SK-N-SH (cell line): Measurements from ENCODE around the gene TSPAN14. TPM values are rescaled to one million over a fixed set of nuclear protein-coding genes. Genes with fewer than 3 reads are reported as not detected.

Source experiments
- CTCF ChIA-PET: fragments of 300-600, 350-600 bp; formaldehyde crosslinking; extraction: SDS; loops from one replicate; lab custom pipeline; 2021; lab: Yijun Ruan, JAX
- POLR2A ChIA-PET: fragments of 350-600 bp; sonication (Branson Sonifier 250); formaldehyde crosslinking; extraction: SDS; loops from one replicate; lab custom pipeline; 2020; ENCODE audit warnings: antibody characterized with exemption, inconsistent platforms; lab: Yijun Ruan, JAX
- DNase-seq: peaks from one replicate; pipeline ENCODE4 v3.0.0; 2012
- H2AFZ ChIP-seq: fragments of 200-600 bp; sonication (generic); 2 replicates; pipeline ENCODE4 v1.8.1; 2016; ENCODE audit warnings: antibody characterized with exemption, mild to moderate bottlenecking, low read depth
- H3F3A ChIP-seq: fragments of 200-600 bp; sonication (generic); replicated peaks from 2 replicates; pipeline ENCODE3; 2016; ENCODE audit warnings: antibody characterized with exemption, mild to moderate bottlenecking; ENCODE audit not compliant: insufficient read depth
- H3K27ac ChIP-seq, 2 experiments: fragments of 200-500 bp in 1 of 2; fragments of 200-600 bp in 1 of 2; sonication (Bioruptor generic) in 1 of 2; sonication (generic), shearing (Covaris generic) in 1 of 2; 2 replicates each; pipeline versions ENCODE4 v1.5.1 to v1.6.1; 2014 to 2016; ENCODE audit warnings: low read depth in 2 of 2, inconsistent platforms in 1 of 2, low read length in 1 of 2, mild to moderate bottlenecking in 1 of 2, mixed read lengths in 1 of 2
- H3K27me3 ChIP-seq: fragments of 200-600 bp; sonication (generic), shearing (Covaris generic); 2 replicates; pipeline ENCODE4 v1.6.1; 2016; ENCODE audit warnings: mixed run types; ENCODE audit not compliant: insufficient read depth
- H3K36me3 ChIP-seq, 2 experiments: fragments of 200-500 bp in 1 of 2; fragments of 200-600 bp in 1 of 2; sonication (Bioruptor generic) in 1 of 2; sonication (generic) in 1 of 2; replicated peaks in 1 of 2; 2 replicates each; pipeline versions ENCODE3 to v1.5.1; 2014 to 2016; ENCODE audit warnings: low read length in 1 of 2, mild to moderate bottlenecking in 1 of 2; ENCODE audit not compliant: insufficient read depth in 2 of 2, control insufficient read depth in 1 of 2
- H3K4me1 ChIP-seq, 2 experiments: fragments of 200-500 bp in 1 of 2; fragments of 200-600 bp in 1 of 2; sonication (Bioruptor generic) in 1 of 2; sonication (generic), shearing (Covaris generic) in 1 of 2; 2 replicates each; pipeline versions ENCODE4 v1.5.1 to v1.6.1; 2014 to 2016; ENCODE audit warnings: low read depth in 1 of 2, low read length in 1 of 2, mixed run types in 1 of 2; ENCODE audit not compliant: insufficient read depth in 2 of 2, control insufficient read depth in 1 of 2
- H3K4me2 ChIP-seq: fragments of 200-600 bp; sonication (generic), shearing (Covaris generic); 2 replicates; pipeline ENCODE4 v1.6.1; 2017; ENCODE audit warnings: mixed run types
- H3K4me3 ChIP-seq, 2 experiments: fragments of 200-500 bp in 1 of 2; fragments of 200-600 bp in 1 of 2; sonication (Bioruptor generic) in 1 of 2; sonication (generic), shearing (Covaris generic) in 1 of 2; 2 replicates each; pipeline versions ENCODE4 v1.5.1 to v1.8.1; 2014 to 2016; ENCODE audit warnings: low read depth in 2 of 2, inconsistent platforms in 1 of 2, low read length in 1 of 2, mild to moderate bottlenecking in 1 of 2, mixed read lengths in 1 of 2, moderate library complexity in 1 of 2
- H3K79me2 ChIP-seq: fragments of 200-600 bp; sonication (generic); 2 replicates; pipeline ENCODE4 v1.8.1; 2017; ENCODE audit warnings: mild to moderate bottlenecking; ENCODE audit not compliant: insufficient read depth
- H3K9ac ChIP-seq: fragments of 200-600 bp; sonication (generic); 2 replicates; pipeline ENCODE4 v1.6.1; 2017; ENCODE audit warnings: mixed run types
- H3K9me2 ChIP-seq: fragments of 200-600 bp; sonication (generic); 2 replicates; pipeline ENCODE4 v1.6.1; 2017; ENCODE audit warnings: mixed run types
- H3K9me3 ChIP-seq: fragments of 200-600 bp; sonication (generic); 2 replicates; pipeline ENCODE4 v1.6.1; 2017; ENCODE audit warnings: mixed run types, mild to moderate bottlenecking, moderate library complexity
- H4K20me1 ChIP-seq: fragments of 200-600 bp; sonication (generic); 2 replicates; pipeline ENCODE4 v1.6.1; 2017; ENCODE audit warnings: mild to moderate bottlenecking, mixed run types; ENCODE audit not compliant: insufficient read depth
- FOXJ3 ChIP-seq: sonication (generic); formaldehyde crosslinking; IDR thresholded peaks from 2 replicates; pipeline ENCODE4 v1.5.1; 2020; ENCODE audit warnings: mild to moderate bottlenecking, missing genetic modification reagents
- IRF3 ChIP-seq: fragments of 150-350 bp; IDR thresholded peaks from 2 replicates; pipeline ENCODE4 v1.6.1; 2016; ENCODE audit warnings: mild to moderate bottlenecking, low read depth, low read length
- RAD21 ChIP-seq: IDR thresholded peaks from 2 replicates; pipeline ENCODE4 v1.6.1; 2012; ENCODE audit warnings: mild to moderate bottlenecking, low read length
- RXRA ChIP-seq: IDR thresholded peaks from 2 replicates; pipeline ENCODE4 v1.4.0; 2012; ENCODE audit warnings: low read depth, mild to moderate bottlenecking, borderline replicate concordance
- USF2 ChIP-seq: fragments of 150-350 bp; IDR thresholded peaks from 2 replicates; pipeline ENCODE4 v1.6.1; 2017; ENCODE audit warnings: antibody characterized with exemption, low read length, low read depth, borderline replicate concordance
- YY1 ChIP-seq: IDR thresholded peaks from 2 replicates; pipeline ENCODE4 v1.4.0; 2012; ENCODE audit warnings: low read depth, mild to moderate bottlenecking
- ZBTB33 ChIP-seq: IDR thresholded peaks from 2 replicates; pipeline ENCODE4 v1.4.0; 2012; ENCODE audit warnings: low read depth, borderline replicate concordance
- WGBS: methylation state at CpG from one replicate; pipeline ENCODE4 v1.1.6; 2017; ENCODE audit warnings: low lambda C conversion rate; 5-methylcytosine and 5-hydroxymethylcytosine counted together
- polyA plus RNA-seq, 3 experiments: library from polyadenylated mRNA; depleted of rRNA; stranded (reverse); fragments of >200 nt; gene quantifications; 2 replicates each; pipeline ENCODE4 v1.2.3, GENCODE V29; 2012

The TSPAN14 gene
- polyA plus RNA-seq, 1 of the 3 experiments (the other 2 are of a cell fraction) = 78.1 TPM

- no peaks in the 10 kb centered on the region; the same call in 1 of the 2 replicates for H4K20me1 ChIP-seq
- peak overlapping the region in 1 of 2 experiments; percentile 92; a peak in 2 of 4 replicates for H3K27ac ChIP-seq
- peaks cover 81% of the 10 kb centered on the region for H3K79me2 ChIP-seq
- TF ChIP-seq YY1 (no peak), ZBTB33 (no peak), RAD21 (peak; percentile 15; the same call in 1 of the 2 replicates), RXRA (no peak)
- TF ChIP-seq, all 33 proteins: peak for 1
- H3K36me3 ChIP-seq = peaks cover 0 to 4% of the 10 kb centered on the region in 2 experiments
- peaks cover 21 to 69% of the 10 kb centered on the region in 2 experiments; a peak in 3 of 4 replicates for H3K4me1 ChIP-seq
- CTCF ChIA-PET = interaction anchor here (0.6 to 21.2 kb wide), 16 partner anchors 11 to 420 kb away, joined by 3 to 602 read pairs (median 16); partner anchors contain the start of gene TSPAN14
- no peak overlapping the region for H3K9ac ChIP-seq
- WGBS = 92% methylated on average over 7 of the region's 7 CpGs
- DNase-seq = peak; percentile 75
- no peaks in the 10 kb centered on the region for H3K9me3 ChIP-seq
- H2AFZ ChIP-seq = no peak overlapping the region
- H3F3A ChIP-seq = peaks cover 40% of the 10 kb centered on the region
- H3K4me3 ChIP-seq = no peak overlapping the region
- H3K9me2 ChIP-seq = no peaks in the 10 kb centered on the region
- no peaks in the 10 kb centered on the region for H3K27me3 ChIP-seq
- POLR2A ChIA-PET = interaction anchor here (1.8 kb wide), 1 partner anchor 96 kb away, joined by 6 read pairs; the partner anchor contains the start of gene PRXL2A
- H3K4me2 ChIP-seq = no peak overlapping the region
Measured at GRCh38 chr10:80504158-80504811, 50.2 kb downstream of the TSPAN14 start.

- Histone ChIP-seq H3K9me2 (no peaks in the 10 kb centered on the region), H4K20me1 (no peaks in the 10 kb centered on the region; the same call in 1 of the 2 replicates), H3K9ac (peak overlapping the region; percentile 59), H3K27ac (peak overlapping the region in 1 of 2 experiments; percentile 92; a peak in 2 of 4 replicates), H2AFZ (no peak overlapping the region), H3K4me1 (peaks cover 18 to 67% of the 10 kb centered on the region in 2 experiments; a peak in 3 of 4 replicates), H3K36me3 (peaks cover 0 to 4% of the 10 kb centered on the region in 2 experiments), H3K27me3 (no peaks in the 10 kb centered on the region), H3K4me3 (0 out of 4 replicates have a peak overlapping the region, but pooled peaks of 1 of the 2 experiments have one; percentile 27), H3K79me2 (peaks cover 77% of the 10 kb centered on the region), H3K4me2 (peak overlapping the region; percentile 43; the same call in 1 of the 2 replicates), H3K9me3 (no peaks in the 10 kb centered on the region), H3F3A (peaks cover 38% of the 10 kb centered on the region)
- TF ChIP-seq IRF3 (no peak), USF2 (no peak), FOXJ3 (CRISPR knock-in tag) (no peak), RAD21 (no peak)
- ChIA-PET CTCF (interaction anchor here (0.6 to 21.2 kb wide), 48 partner anchors 8 to 1104 kb away, joined by 3 to 602 read pairs (median 6); partner anchors contain the start of genes PRXL2A and TSPAN14), POLR2A (interaction anchor here (1.2 to 1.7 kb wide), 2 partner anchors 61 to 122 kb away, joined by 4 to 9 read pairs; no protein-coding TSS in a partner anchor)
- DNase-seq = no peak
- WGBS = 83% methylated on average over 3 of the region's 5 CpGs
Measured at GRCh38 chr10:80504897-80505465, 50.9 kb downstream of the TSPAN14 start.
